Jurkat, Clone E6-1 (cell line): ENCODE measurements around the gene INMT.
A peak's percentile ranks its signal among the peaks of the same experiment; 100 is the strongest.

ENCODE experiments used
- DNase-seq: peaks from one replicate; pipeline ENCODE4 v3.0.0-alpha.2; 2011; ENCODE audit warnings: low read depth, low spot score
- H3K4me3 ChIP-seq: 2 replicates; pipeline ENCODE4 v1.5.1; 2011; ENCODE audit warnings: mild to moderate bottlenecking, low read length, control low read depth, moderate library complexity

The INMT gene

GRCh38 chr7:30744075-30744417, 7.9 kb upstream of the INMT start:
- no peak for DNase-seq

GRCh38 chr7:30745261-30745941, 6.5 kb upstream of the INMT start:
- no peak for DNase-seq
- H3K4me3 ChIP-seq: no peak overlapping the region

More at GRCh38 chr7:30744075-30744417, 7.9 kb upstream of the INMT start:
- no peak overlapping the region for H3K4me3 ChIP-seq

- DNase-seq: no peak
- no peak overlapping the region for H3K4me3 ChIP-seq
These were observed 1.9 kb upstream of the INMT start for GRCh38 chr7:30750010-30750409.

- no peak overlapping the region for H3K4me3 ChIP-seq
- no peak for DNase-seq
These were observed 968 bp upstream of the INMT start for GRCh38 chr7:30750683-30751650.

GRCh38 chr7:30752484-30752883, 549 bp downstream of the INMT start:
- no peak for DNase-seq
- H3K4me3 ChIP-seq: no peak overlapping the region

- no peak for DNase-seq
- no peak overlapping the region for H3K4me3 ChIP-seq
These were observed 1.0 kb downstream of the INMT start for GRCh38 chr7:30752979-30753378.

- no peak for DNase-seq
- H3K4me3 ChIP-seq: no peak overlapping the region
These were observed 2.5 kb downstream of the INMT start for GRCh38 chr7:30754315-30754877.

- no peak for DNase-seq
These were observed 3.6 kb downstream of the INMT start for GRCh38 chr7:30755384-30756154.

GRCh38 chr7:30757342-30757692, 5.4 kb downstream of the INMT start:
- no peak overlapping the region for H3K4me3 ChIP-seq
- DNase-seq: no peak

More at GRCh38 chr7:30755384-30756154, 3.6 kb downstream of the INMT start:
- no peak overlapping the region for H3K4me3 ChIP-seq

GRCh38 chr7:30760514-30761213, 8.7 kb downstream of the INMT start:
- H3K4me3 ChIP-seq: no peak overlapping the region
- no peak for DNase-seq

- no peak for DNase-seq
- H3K4me3 ChIP-seq: no peak overlapping the region
These were observed 9.6 kb downstream of the INMT start for GRCh38 chr7:30761214-30762156.

- DNase-seq: no peak
- H3K4me3 ChIP-seq: no peak overlapping the region
These were observed 12.4 kb downstream of the INMT start for GRCh38 chr7:30764030-30764975.

- no peak for DNase-seq
- no peak overlapping the region for H3K4me3 ChIP-seq
These were observed 13.5 kb downstream of the INMT start for GRCh38 chr7:30765408-30765807.

GRCh38 chr7:30770845-30771173, 18.9 kb downstream of the INMT start:
- peak overlapping the region; percentile 59 for H3K4me3 ChIP-seq

GRCh38 chr7:30771174-30771879, 19.4 kb downstream of the INMT start, which contains the start of gene MINDY4:
MINDY4 (plus strand) TSS chr7:30771417; CDS start chr7:30771494, 77 bp downstream.
- no peak for DNase-seq
- peak within 1 kb of the TSS; percentile 59 for H3K4me3 ChIP-seq

More at GRCh38 chr7:30770845-30771173, 18.9 kb downstream of the INMT start:
- DNase-seq: no peak

GRCh38 chr7:30771880-30772425, 20.0 kb downstream of the INMT start:
- DNase-seq: no peak
- peak overlapping the region; percentile 59 for H3K4me3 ChIP-seq
